Parathyroid adenoma (tissue), 2 donors: ENCODE measurements around the gene SLC8A1.

ENCODE experiments used
- H2AFZ ChIP-seq: fragments of 300-600 bp; sonication (generic); one replicate; pipeline ENCODE4 v1.7.0; 2017; ENCODE audit warnings: antibody characterized with exemption, mild to moderate bottlenecking
- H3K27ac ChIP-seq: fragments of 300-600 bp; sonication (generic); one replicate; pipeline ENCODE4 v1.7.0; 2017
- H3K27me3 ChIP-seq: fragments of 300-600 bp; sonication (generic); one replicate; pipeline ENCODE4 v1.7.0; 2017; ENCODE audit warnings: low read length; ENCODE audit not compliant: control insufficient read depth, insufficient read depth
- H3K36me3 ChIP-seq: fragments of 300-600 bp; sonication (generic); one replicate; pipeline ENCODE4 v1.7.0; 2017; ENCODE audit warnings: low read length; ENCODE audit not compliant: control insufficient read depth, insufficient read depth
- H3K4me1 ChIP-seq: fragments of 300-600 bp; sonication (generic); one replicate; pipeline ENCODE4 v1.7.0; 2017; ENCODE audit warnings: control low read depth
- H3K4me2 ChIP-seq: fragments of 300-600 bp; sonication (generic); one replicate; pipeline ENCODE4 v1.7.0; 2017; ENCODE audit warnings: low read length
- H3K4me3 ChIP-seq: fragments of 300-600 bp; sonication (generic); one replicate; pipeline ENCODE4 v1.7.0; 2017; ENCODE audit warnings: low read depth, low read length
- H3K79me2 ChIP-seq: fragments of 300-600 bp; sonication (generic); one replicate; pipeline ENCODE4 v1.7.0; 2017; ENCODE audit warnings: control low read depth
- H3K9ac ChIP-seq: fragments of 300-600 bp; sonication (generic); one replicate; pipeline ENCODE4 v1.7.0; 2017; ENCODE audit warnings: mild to moderate bottlenecking
- H3K9me3 ChIP-seq: fragments of 300-600 bp; sonication (generic); one replicate; pipeline ENCODE4 v1.7.0; 2017; ENCODE audit warnings: low read length; ENCODE audit not compliant: control insufficient read depth
- CTCF ChIP-seq: fragments of 300-600 bp; sonication (generic); IDR thresholded peaks from one replicate; pipeline ENCODE4 v1.7.0; 2017; ENCODE audit warnings: antibody characterized with exemption, mild to moderate bottlenecking
- donor health status: primary hyperparathyroidism.

Gene SLC8A1

GRCh38 chr2:40285391-40285790 lies 166.5 kb downstream of the SLC8A1 start:
- Histone ChIP-seq H3K9me3 (no peaks in the 10 kb centered on the region), H3K79me2 (no peaks in the 10 kb centered on the region), H3K27me3 (no peaks in the 10 kb centered on the region), H3K4me3 (no peak overlapping the region), H3K9ac (no peak overlapping the region), H3K4me1 (no peaks in the 10 kb centered on the region), H3K36me3 (no peaks in the 10 kb centered on the region), H2AFZ (no peak overlapping the region), H3K27ac (no peak overlapping the region), H3K4me2 (no peak overlapping the region)
- TF ChIP-seq CTCF: no peak

GRCh38 chr2:40284797-40285196 lies 167.1 kb downstream of the SLC8A1 start:
- H3K79me2 ChIP-seq: no peaks in the 10 kb centered on the region
- H3K9ac ChIP-seq: no peak overlapping the region
- no peak for TF ChIP-seq CTCF
- no peaks in the 10 kb centered on the region for H3K4me1 ChIP-seq
- H3K27me3 ChIP-seq: no peaks in the 10 kb centered on the region
- no peak overlapping the region for H3K4me3 ChIP-seq
- H3K4me2 ChIP-seq: no peak overlapping the region
- H3K27ac ChIP-seq: no peak overlapping the region
- no peaks in the 10 kb centered on the region for H3K36me3 ChIP-seq
- no peak overlapping the region for H2AFZ ChIP-seq
- no peaks in the 10 kb centered on the region for H3K9me3 ChIP-seq

DNA sequence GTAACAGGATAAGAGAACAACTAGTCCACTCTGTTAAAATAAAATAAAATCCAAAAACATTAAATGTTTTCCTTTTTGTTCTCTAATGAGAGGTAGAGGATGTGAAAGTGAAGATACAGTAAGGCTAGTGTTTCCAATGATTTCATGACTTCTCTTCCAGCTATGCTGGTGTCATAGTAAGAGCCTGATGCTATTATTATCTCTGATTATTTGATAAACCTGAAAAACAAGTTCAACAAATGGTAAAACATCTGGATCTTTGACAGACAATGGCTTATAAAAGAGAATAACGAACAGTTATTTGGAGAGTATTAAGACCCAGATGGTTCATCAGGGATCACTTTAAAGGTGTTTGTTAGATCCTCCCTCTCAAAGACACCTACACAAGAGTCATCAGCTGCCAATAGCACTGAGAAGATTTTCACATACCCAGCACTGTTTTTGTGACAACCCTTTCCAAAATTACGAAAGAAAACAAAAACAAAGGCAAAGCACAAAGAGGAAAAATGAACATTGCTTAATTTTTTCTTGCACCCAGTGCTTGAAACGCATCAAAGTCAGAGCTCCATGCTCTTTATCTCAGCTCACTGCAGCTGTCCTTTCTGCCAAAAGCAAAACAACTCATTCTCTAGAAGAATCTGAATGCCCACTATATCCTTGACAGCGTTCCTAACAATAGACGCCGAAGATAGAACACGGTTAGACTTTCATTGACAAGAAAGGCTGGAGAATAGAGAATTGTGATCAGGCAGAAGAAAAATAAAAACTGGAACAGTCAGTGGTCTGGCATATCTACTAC lies 168.6 kb downstream of the SLC8A1 start:
- no peaks in the 10 kb centered on the region for H3K4me1 ChIP-seq
- TF ChIP-seq CTCF: no peak
- H3K79me2 ChIP-seq: no peaks in the 10 kb centered on the region
- no peaks in the 10 kb centered on the region for H3K9me3 ChIP-seq
- no peak overlapping the region for H3K9ac ChIP-seq
- H3K27ac ChIP-seq: no peak overlapping the region
- no peak overlapping the region for H3K4me3 ChIP-seq
- H3K36me3 ChIP-seq: no peaks in the 10 kb centered on the region
- no peak overlapping the region for H2AFZ ChIP-seq
- H3K27me3 ChIP-seq: no peaks in the 10 kb centered on the region
- H3K4me2 ChIP-seq: no peak overlapping the region

- no peak overlapping the region for H3K27ac ChIP-seq
- no peak overlapping the region for H2AFZ ChIP-seq
- H3K79me2 ChIP-seq: no peaks in the 10 kb centered on the region
- H3K4me1 ChIP-seq: no peaks in the 10 kb centered on the region
- TF ChIP-seq CTCF: no peak
- no peak overlapping the region for H3K4me2 ChIP-seq
- H3K9me3 ChIP-seq: no peaks in the 10 kb centered on the region
- H3K27me3 ChIP-seq: no peaks in the 10 kb centered on the region
- H3K9ac ChIP-seq: no peak overlapping the region
- no peaks in the 10 kb centered on the region for H3K36me3 ChIP-seq
- no peak overlapping the region for H3K4me3 ChIP-seq
Measured at GRCh38 chr2:40282428-40282827, 169.5 kb downstream of the SLC8A1 start.
